NCI-H2227 (cell line): Measurements from ENCODE around the gene INHBB.
"Not testable (repeated sequence)": the region's sequence is repeated elsewhere in the genome, so short reads cannot be mapped to it uniquely, and the experiment has no call there.

Source experiments
- DNase-seq: peaks from one replicate; lab custom pipeline; 2025; ENCODE audit not compliant: unreplicated experiment; lab: John Stamatoyannopoulos, UW

Gene INHBB

GRCh38 chr2:120316071-120316470, 29.9 kb upstream of the INHBB start:
- DNase-seq, result no peak

- DNase-seq, result no peak
Observed at GRCh38 chr2:120316528-120317179, 29.3 kb upstream of the INHBB start.

- DNase-seq, result no peak
Observed at GRCh38 chr2:120317180-120317533, 28.8 kb upstream of the INHBB start.

- DNase-seq, result no peak
Observed at GRCh38 chr2:120317916-120318315, 28.0 kb upstream of the INHBB start.

- no peak for DNase-seq
Observed at GRCh38 chr2:120318626-120319025, 27.3 kb upstream of the INHBB start.

- DNase-seq, result no peak
Observed at GRCh38 chr2:120319123-120319522, 26.8 kb upstream of the INHBB start.

GRCh38 chr2:120319686-120320317, 26.1 kb upstream of the INHBB start:
- DNase-seq, result no peak

- no peak for DNase-seq
Observed at GRCh38 chr2:120320318-120320851, 25.6 kb upstream of the INHBB start.

GRCh38 chr2:120320887-120321556, 24.9 kb upstream of the INHBB start:
- DNase-seq, result not testable (repeated sequence)

GRCh38 chr2:120321721-120322284, 24.1 kb upstream of the INHBB start:
- no peak for DNase-seq

- DNase-seq, result no peak
Observed at GRCh38 chr2:120322329-120322728, 23.6 kb upstream of the INHBB start.

- no peak for DNase-seq
Observed at GRCh38 chr2:120323214-120323613, 22.7 kb upstream of the INHBB start.

- no peak for DNase-seq
Observed at GRCh38 chr2:120323807-120324399, 22.0 kb upstream of the INHBB start.

- no peak for DNase-seq
Observed at GRCh38 chr2:120324933-120325332, 21.0 kb upstream of the INHBB start.

GRCh38 chr2:120326066-120326465, 19.9 kb upstream of the INHBB start:
- DNase-seq, result no peak

- DNase-seq, result no peak
Observed at GRCh38 chr2:120330946-120331822, 14.8 kb upstream of the INHBB start.

GRCh38 chr2:120331903-120332302, 14.0 kb upstream of the INHBB start:
- no peak for DNase-seq

GRCh38 chr2:120332384-120332783, 13.6 kb upstream of the INHBB start:
- no peak for DNase-seq

GRCh38 chr2:120334068-120334467, 11.9 kb upstream of the INHBB start:
- DNase-seq, result no peak

- no peak for DNase-seq
Observed at GRCh38 chr2:120336749-120337148, 9.2 kb upstream of the INHBB start.

- DNase-seq, result no peak
Observed at GRCh38 chr2:120338015-120338414, 7.9 kb upstream of the INHBB start.
